OCI-LY1 (cell line): ENCODE results near the gene EEFSEC.

Source experiments
- H2AFZ ChIP-seq: fragments of 200-600 bp; sonication (generic), shearing (Covaris generic); 2 replicates; pipeline ENCODE4 v1.6.0; 2014; ENCODE audit warnings: antibody characterized with exemption, mild to moderate bottlenecking, low read length
- H3F3A ChIP-seq: fragments of 200-600 bp; sonication (generic), shearing (Covaris generic); 2 replicates; pipeline ENCODE4 v1.6.0; 2014; ENCODE audit warnings: mild to moderate bottlenecking, antibody characterized with exemption, low read length, moderate library complexity; ENCODE audit not compliant: insufficient read depth
- H3K27ac ChIP-seq: fragments of 200-600 bp; sonication (generic); 2 replicates; pipeline ENCODE4 v1.5.1; 2014; ENCODE audit warnings: low read length, mixed run types, mild to moderate bottlenecking, low read depth; ENCODE audit not compliant: poor library complexity, severe bottlenecking
- H3K27me3 ChIP-seq: fragments of 200-600 bp; sonication (generic); 2 replicates; pipeline ENCODE4 v1.6.0; 2014; ENCODE audit warnings: antibody characterized with exemption, mild to moderate bottlenecking, low read length, moderate library complexity; ENCODE audit not compliant: insufficient read depth
- H3K36me3 ChIP-seq: fragments of 200-600 bp; sonication (generic); 2 replicates; pipeline ENCODE4 v1.6.1; 2014; ENCODE audit warnings: mild to moderate bottlenecking, antibody characterized with exemption, low read length, moderate library complexity, mixed read lengths; ENCODE audit not compliant: insufficient read depth
- H3K4me1 ChIP-seq: fragments of 200-600 bp; sonication (generic); 2 replicates; pipeline ENCODE4 v1.5.1; 2014; ENCODE audit warnings: mild to moderate bottlenecking, low read length, moderate library complexity; ENCODE audit not compliant: insufficient read depth, severe bottlenecking
- H3K4me2 ChIP-seq: fragments of 200-600 bp; sonication (generic), shearing (Covaris generic); 2 replicates; pipeline ENCODE4 v1.6.1; 2014; ENCODE audit warnings: low read length
- H3K4me3 ChIP-seq: fragments of 200-600 bp; sonication (generic); 2 replicates; pipeline ENCODE4 v1.5.1; 2014; ENCODE audit warnings: low read length, low read depth, mild to moderate bottlenecking, mixed read lengths; ENCODE audit not compliant: poor library complexity, severe bottlenecking
- H3K79me2 ChIP-seq: fragments of 200-600 bp; shearing (Covaris generic); 2 replicates; pipeline ENCODE4 v1.6.1; 2016; ENCODE audit warnings: mixed run types, low read length, mixed read lengths; ENCODE audit not compliant: insufficient read depth
- H3K9ac ChIP-seq: fragments of 200-600 bp; sonication (generic), shearing (Covaris generic); 2 replicates; pipeline ENCODE4 v1.6.1; 2014; ENCODE audit warnings: mild to moderate bottlenecking, low read length, mixed read lengths
- H3K9me2 ChIP-seq: fragments of 200-600 bp; sonication (generic), shearing (Covaris generic); 2 replicates; pipeline ENCODE4 v1.6.1; 2014; ENCODE audit warnings: low read depth, mild to moderate bottlenecking, low read length, mixed read lengths
- H3K9me3 ChIP-seq: fragments of 200-600 bp; shearing (Covaris generic); 2 replicates; pipeline ENCODE4 v1.6.1; 2014; ENCODE audit warnings: low read length, mixed read lengths
- H4K20me1 ChIP-seq: fragments of 200-600 bp; sonication (generic), shearing (Covaris generic); 2 replicates; pipeline ENCODE4 v1.6.0; 2016; ENCODE audit warnings: mild to moderate bottlenecking, low read length; ENCODE audit not compliant: insufficient read depth
- EZH2 ChIP-seq: fragments of 200-600 bp; sonication (generic), shearing (Covaris generic); IDR thresholded peaks from 2 replicates; pipeline ENCODE4 v1.8.0; 2017; ENCODE audit warnings: borderline replicate concordance, mixed run types, mild to moderate bottlenecking, antibody characterized with exemption, low read length, moderate library complexity, mixed read lengths
- TF ChIP-seq, protein P1 (sequence below): fragments of 200-600 bp; sonication (generic), shearing (Covaris generic); IDR thresholded peaks from 2 replicates; pipeline ENCODE4 v1.5.1; 2017; ENCODE audit warnings: mild to moderate bottlenecking, antibody characterized with exemption, low read length, moderate library complexity, mixed read lengths

EEFSEC gene

DNA sequence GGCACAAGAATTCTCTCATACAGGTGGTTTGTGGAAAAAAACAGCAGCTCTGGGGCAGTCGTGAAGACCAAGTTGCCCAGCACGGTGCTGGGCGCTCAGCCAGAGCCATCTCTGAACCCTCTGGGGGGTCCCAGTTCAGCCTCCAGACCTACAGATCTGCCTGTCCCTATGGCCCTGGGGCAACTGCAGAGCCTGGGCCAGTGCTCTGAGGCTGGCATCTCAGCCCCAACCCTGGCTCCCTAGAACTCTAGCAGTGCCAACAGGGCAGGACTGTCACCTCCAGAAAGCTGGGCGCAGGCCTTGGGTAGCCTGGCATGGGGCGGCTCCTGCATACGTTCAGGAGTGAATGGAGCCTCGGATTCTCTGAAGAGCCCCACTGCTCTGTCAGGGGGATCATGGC is 268.7 kb downstream of the EEFSEC start:
- no peak overlapping the region for H3K9ac ChIP-seq
- no peak overlapping the region for H3K4me2 ChIP-seq
- TF ChIP-seq, protein P1, sequence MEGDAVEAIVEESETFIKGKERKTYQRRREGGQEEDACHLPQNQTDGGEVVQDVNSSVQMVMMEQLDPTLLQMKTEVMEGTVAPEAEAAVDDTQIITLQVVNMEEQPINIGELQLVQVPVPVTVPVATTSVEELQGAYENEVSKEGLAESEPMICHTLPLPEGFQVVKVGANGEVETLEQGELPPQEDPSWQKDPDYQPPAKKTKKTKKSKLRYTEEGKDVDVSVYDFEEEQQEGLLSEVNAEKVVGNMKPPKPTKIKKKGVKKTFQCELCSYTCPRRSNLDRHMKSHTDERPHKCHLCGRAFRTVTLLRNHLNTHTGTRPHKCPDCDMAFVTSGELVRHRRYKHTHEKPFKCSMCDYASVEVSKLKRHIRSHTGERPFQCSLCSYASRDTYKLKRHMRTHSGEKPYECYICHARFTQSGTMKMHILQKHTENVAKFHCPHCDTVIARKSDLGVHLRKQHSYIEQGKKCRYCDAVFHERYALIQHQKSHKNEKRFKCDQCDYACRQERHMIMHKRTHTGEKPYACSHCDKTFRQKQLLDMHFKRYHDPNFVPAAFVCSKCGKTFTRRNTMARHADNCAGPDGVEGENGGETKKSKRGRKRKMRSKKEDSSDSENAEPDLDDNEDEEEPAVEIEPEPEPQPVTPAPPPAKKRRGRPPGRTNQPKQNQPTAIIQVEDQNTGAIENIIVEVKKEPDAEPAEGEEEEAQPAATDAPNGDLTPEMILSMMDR, result no peak
- TF ChIP-seq EZH2, result no peak
- H2AFZ ChIP-seq, result no peak overlapping the region
- H4K20me1 ChIP-seq, result no peaks in the 10 kb centered on the region
- no peak overlapping the region for H3K27ac ChIP-seq
- H3K79me2 ChIP-seq, result no peaks in the 10 kb centered on the region
- H3K27me3 ChIP-seq, result 0 out of 2 replicates have a peak, but pooled peaks cover 8% of the 10 kb centered on the region
- H3K9me2 ChIP-seq, result no peaks in the 10 kb centered on the region
- no peaks in the 10 kb centered on the region for H3F3A ChIP-seq
- H3K4me1 ChIP-seq, result peaks cover 4% of the 10 kb centered on the region
- no peaks in the 10 kb centered on the region for H3K36me3 ChIP-seq
- H3K4me3 ChIP-seq, result no peak overlapping the region
- H3K9me3 ChIP-seq, result no peaks in the 10 kb centered on the region

DNA sequence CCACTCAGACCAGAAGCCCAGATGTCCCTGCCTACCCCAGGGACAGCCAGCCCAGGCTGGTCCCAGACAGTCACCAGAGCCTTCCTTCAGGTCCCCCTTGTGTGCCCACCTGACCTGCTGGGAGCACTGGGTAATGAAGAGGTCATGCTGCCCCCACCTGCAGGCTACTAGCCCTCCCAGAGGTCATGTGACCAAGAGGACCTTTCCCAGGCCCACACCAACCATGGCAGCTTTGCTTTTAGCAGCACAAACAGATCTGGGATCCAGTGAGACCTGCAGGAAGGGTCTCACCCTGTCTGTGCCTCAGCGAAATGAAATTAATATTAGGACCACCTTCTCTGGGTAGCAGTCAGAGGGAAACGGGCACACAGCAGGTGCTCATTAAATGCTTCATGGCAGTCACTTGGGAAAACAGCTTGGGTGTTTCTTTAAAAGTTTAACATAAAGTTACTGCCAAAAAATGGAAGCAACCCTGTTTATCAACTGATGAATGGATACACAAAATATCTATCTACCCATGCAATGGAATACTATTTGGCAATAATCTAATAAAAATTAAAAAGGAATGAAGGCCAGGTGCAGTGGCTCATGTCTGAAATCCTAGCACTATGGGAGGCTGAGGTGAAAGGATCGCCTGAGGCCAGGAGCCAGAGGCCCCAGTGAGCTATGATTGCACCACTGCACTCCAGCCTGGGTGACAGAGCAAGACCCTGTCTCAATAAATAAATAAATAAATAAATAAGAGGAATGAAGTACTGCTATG is 269.7 kb downstream of the EEFSEC start:
- no peaks in the 10 kb centered on the region for H3K9me3 ChIP-seq
- no peak overlapping the region for H3K27ac ChIP-seq
- H3K4me2 ChIP-seq, result no peak overlapping the region
- TF ChIP-seq, protein P1, result no peak
- no peak for TF ChIP-seq EZH2
- H4K20me1 ChIP-seq, result no peaks in the 10 kb centered on the region
- H3K9me2 ChIP-seq, result no peaks in the 10 kb centered on the region
- H2AFZ ChIP-seq, result no peak overlapping the region
- no peak overlapping the region for H3K4me3 ChIP-seq
- H3K27me3 ChIP-seq, result 0 out of 2 replicates have a peak, but pooled peaks cover 8% of the 10 kb centered on the region
- no peak overlapping the region for H3K9ac ChIP-seq
- H3K4me1 ChIP-seq, result peaks cover 4% of the 10 kb centered on the region
- H3K79me2 ChIP-seq, result no peaks in the 10 kb centered on the region
- H3K36me3 ChIP-seq, result no peaks in the 10 kb centered on the region
- no peaks in the 10 kb centered on the region for H3F3A ChIP-seq

DNA sequence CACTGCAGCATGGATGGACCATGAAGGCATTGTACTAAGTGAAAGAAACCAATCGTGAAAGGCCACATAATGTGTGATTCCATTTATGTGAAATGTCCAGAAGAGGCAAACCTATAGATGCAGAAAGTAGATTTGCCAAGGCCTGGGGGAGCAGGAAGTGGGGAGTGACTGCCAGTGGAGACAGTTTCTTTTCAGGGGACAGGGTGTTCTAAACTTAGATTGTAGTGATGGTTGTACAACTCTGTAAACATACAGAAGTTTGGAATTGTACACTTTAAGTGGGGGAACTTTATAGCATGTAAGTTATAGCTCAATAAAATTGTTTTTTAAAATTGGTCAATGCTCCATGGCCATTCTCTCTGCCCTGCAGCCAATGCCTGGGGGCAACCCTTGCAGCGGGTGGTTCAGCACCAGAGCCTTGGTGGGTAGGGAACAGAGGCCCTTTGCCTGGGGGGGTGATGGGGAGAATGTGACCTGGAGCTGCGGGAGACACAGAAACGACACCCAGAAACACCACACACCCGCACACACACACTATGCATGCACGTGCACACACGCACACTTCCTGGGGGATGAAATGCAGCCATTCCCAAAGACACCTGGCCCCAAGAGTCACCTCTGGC is 270.4 kb downstream of the EEFSEC start:
- H3K27me3 ChIP-seq, result 0 out of 2 replicates have a peak, but pooled peaks cover 8% of the 10 kb centered on the region
- no peaks in the 10 kb centered on the region for H3F3A ChIP-seq
- peaks cover 4% of the 10 kb centered on the region for H3K4me1 ChIP-seq
- TF ChIP-seq EZH2, result no peak
- TF ChIP-seq, protein P1, result no peak
- H3K9me2 ChIP-seq, result no peaks in the 10 kb centered on the region
- no peaks in the 10 kb centered on the region for H3K36me3 ChIP-seq
- H4K20me1 ChIP-seq, result no peaks in the 10 kb centered on the region
- no peak overlapping the region for H3K9ac ChIP-seq
- H3K79me2 ChIP-seq, result no peaks in the 10 kb centered on the region
- no peak overlapping the region for H3K27ac ChIP-seq
- H3K9me3 ChIP-seq, result no peaks in the 10 kb centered on the region
- H3K4me3 ChIP-seq, result no peak overlapping the region
- H2AFZ ChIP-seq, result no peak overlapping the region
- no peak overlapping the region for H3K4me2 ChIP-seq
